Hypothalamus (tissue), 51 donors: Measurements from ENCODE around the gene BTAF1.
"Not testable (repeated sequence)": the region's sequence is repeated elsewhere in the genome, so short reads cannot be mapped to it uniquely, and the experiment has no call there.

ENCODE experiments used
- DNase-seq, 51 donors: peaks; one replicate each; lab custom pipeline; 2025; lab: John Stamatoyannopoulos, UW

BTAF1 gene

DNA sequence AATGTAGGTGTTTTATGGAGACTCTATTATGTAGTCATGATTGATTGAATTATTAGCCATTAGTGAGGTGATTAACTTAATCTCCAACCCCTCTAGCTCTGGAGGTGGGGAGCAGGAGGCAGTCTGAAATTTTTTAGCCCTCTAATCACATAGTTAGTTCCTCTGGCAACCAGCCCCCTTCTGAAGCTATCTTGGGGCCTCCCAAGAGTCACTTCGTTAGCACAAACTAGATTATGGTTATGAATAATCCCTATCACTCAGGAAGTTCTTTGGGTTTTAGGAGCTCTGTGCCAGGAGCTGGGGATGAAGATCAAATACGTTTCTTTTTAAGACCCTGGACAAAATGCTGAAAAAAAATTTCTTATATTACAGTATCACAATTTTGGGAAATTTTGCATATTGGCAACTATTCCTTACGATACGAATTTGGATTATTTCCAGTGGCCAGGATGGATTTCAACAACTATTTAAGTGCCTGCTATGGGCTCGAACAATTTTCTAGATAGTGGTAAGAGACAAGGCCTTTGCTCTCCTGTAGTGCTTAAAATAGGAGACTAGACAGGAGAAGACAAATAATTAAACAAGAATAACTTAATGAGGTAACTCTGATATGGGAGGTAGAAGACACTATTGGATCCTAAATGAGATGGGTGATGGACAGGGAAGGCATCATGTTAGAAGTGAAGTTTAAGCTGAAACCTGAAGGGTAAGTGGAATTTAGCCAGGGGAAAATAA lies 52.9 kb downstream of the BTAF1 start:
- no peak for DNase-seq

DNA sequence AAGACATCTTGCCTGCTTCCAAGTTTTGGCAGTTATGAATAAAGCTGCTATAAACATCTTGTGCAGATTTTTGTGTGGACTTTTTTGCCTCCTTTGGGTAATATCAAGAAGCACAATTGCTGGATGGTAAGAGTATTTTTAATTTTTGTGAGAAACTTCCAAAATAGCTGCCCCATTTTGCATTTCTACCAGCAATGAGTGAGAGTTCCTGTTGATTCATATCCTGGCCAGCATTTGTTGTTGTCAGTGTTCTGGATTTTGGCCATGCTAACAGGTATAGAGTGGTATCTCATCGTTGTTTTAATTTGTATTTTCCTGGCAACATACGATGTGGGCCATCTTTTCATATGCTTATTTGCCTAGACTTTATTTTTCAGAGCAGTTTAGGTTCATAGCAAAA lies 53.9 kb downstream of the BTAF1 start:
- DNase-seq = no peak

DNA sequence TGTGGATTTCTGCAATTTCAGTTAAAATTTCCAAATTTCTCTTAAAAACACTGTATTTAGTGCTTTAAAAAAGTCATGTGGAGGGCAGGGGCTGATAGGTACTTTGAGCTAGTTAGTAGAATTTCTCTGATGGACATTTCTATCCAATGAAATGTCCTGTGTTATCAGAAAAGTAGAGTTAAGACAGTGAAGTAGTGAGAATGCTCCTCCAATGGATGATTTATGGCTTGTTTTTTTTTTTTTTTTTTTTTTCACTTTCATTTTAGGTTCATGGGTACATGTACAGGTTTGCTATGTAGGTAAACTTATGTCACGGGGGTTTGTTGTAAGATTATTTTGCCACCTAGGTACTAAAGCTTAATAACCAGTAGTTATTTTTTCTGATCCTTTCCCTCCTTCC lies 55.0 kb downstream of the BTAF1 start:
- DNase-seq = no peak

DNA sequence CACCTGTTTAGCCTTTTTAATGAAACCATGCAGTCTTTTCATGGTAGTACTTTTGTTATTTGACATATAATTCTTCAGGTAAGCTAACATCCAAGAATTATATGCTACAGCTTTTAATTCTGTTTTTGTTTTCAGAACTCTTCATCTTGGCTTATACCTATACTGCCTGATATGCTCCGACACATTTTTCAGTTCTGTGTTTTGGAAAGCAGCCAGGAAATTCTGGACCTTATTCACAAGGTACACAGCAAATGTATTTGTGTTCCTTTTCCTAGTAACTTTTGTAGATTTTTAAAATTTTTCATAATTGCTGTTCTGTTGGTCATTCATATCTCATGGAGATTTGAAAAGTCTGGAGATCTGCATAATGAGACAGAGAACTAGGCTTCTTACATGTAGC lies 56.7 kb downstream of the BTAF1 start:
- DNase-seq = no peak

DNA sequence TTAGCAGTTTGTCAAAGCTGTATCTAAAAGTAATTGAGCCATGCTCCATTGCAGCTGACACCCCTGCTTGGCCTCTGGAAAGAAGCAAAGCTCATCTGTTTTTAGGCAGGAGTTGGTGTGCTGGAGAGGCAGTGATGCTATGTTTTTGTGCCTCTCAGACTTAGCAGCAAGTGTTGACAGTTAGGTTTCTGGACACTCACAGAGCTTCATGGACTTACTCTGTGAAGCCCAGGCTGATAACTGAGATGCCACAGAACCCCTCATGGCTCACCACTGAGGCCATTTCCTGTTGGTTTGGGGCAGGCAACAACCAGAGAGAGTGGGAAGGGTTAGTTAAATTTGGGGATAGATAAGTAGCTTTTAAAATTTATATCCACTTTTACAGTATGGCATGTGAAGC lies 59.8 kb downstream of the BTAF1 start:
- no peak for DNase-seq

DNA sequence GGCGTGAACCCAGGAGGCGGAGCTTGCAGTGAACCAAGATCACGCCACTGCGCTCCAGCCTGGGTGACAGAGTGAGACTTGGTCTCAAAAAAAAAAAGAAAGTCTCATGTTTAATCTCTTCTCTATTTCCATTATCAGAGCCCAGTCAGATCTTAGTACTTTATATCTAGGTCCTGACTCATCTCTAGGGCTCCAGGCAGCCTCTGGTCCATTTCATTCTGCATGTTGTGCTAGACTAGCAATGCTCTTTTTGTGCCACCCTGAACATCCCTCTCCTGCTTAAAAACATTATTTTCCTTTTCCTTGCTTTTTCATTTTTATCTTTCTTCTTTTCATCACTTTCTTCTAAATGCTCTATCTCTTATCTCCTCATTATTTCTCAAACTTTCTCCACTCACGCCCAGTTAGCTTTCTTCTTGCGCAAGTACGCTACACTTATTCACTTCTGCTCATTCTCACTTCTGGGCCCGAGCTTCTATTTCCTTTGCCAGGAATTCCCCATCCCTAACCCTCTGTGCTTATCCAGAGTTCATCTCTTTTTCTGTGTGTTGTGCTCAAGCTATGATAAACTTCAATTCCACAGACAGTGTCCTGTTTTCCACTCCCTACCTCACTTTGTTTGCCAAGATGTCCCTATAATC lies 63.9 kb downstream of the BTAF1 start:
- no peak for DNase-seq

DNA sequence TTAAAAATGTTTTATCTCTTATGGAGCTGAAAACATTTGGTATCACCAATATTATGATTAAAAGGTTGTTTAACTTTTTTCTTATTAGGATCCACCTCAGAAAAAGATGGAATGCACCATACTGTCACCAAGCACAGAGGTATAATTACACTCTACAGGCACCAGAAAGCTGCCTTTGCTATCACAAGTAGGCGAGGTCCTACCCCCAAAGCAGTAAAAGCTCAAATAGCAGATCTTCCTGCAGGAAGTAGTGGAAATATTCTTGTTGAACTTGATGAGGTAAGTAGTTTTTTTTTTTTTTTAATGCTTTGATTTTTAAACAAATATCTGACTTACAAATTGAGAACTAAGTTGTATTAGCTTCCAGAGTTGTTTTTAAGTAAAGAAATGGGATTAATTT lies 68.5 kb downstream of the BTAF1 start:
- DNase-seq = no peak

DNA sequence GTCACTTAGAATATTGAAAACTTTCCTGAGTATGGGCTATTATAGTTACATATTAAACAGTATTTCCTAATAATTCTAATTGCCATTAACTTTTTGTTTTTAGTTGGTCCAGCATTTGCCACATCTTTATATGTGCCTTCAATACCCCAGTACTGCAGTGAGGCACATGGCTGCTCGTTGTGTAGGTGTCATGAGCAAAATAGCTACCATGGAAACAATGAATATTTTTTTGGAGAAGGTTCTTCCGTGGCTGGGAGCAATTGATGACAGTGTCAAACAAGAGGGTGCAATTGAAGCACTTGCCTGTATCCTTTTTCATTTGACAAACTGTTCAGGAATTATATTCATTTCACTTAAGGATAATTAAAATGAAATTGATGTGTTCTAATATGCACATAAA lies 72.7 kb downstream of the BTAF1 start:
- no peak for DNase-seq

DNA sequence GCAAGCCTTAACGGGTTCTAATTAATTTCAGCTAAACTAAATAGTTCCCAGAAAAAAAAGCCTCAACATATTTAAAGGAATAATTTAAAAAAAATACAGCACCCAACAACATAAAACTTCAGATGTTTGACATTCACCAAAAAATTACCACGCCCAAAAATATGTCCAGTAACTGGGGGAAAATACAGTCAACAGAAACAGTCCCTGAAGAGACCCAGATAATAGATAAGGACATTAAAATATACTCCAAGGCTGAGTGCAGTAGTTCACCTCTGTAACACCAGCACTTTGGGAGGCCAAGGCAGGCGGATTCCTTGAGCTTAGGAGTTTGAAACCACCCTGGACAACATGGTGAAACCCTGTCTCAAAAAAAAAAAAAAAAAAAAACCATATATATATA lies 78.0 kb downstream of the BTAF1 start:
- DNase-seq = no peak

DNA sequence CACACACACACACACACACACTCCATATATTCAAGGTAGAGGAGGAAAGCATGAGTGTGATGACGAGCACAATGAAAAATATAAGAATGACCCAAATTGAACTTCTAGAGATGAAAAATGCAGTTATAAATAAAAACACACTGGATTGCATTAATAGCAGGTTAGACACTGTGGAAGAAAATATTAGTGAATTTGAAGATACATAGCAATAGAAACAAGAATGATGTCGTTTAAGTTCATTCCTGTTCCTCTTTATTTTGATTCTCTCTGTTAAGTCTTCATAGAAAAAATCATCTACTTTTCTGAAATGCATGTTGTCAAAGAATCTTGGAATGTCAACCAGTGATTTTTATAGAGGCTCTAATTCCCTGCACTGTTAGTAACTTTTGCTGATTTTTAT lies 78.4 kb downstream of the BTAF1 start:
- DNase-seq = no peak

DNA sequence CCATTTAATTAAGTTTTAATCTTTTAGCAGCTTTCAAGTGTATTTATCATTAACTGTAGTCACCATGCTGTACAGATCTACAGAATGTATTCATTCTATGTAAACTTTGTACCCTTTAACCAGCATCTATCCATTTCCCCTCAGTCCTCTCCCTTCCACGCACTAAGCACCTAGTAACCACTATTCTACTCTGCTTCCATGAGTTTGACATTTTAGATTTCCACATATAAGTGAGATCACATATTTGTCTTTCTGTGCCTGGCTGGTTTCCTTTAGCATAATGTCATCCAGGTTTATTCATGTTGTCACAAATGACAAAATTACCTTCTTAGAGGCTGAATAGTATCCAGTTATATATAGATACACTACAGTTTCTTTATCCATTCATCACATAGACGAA lies 79.7 kb downstream of the BTAF1 start:
- DNase-seq = no peak

DNA sequence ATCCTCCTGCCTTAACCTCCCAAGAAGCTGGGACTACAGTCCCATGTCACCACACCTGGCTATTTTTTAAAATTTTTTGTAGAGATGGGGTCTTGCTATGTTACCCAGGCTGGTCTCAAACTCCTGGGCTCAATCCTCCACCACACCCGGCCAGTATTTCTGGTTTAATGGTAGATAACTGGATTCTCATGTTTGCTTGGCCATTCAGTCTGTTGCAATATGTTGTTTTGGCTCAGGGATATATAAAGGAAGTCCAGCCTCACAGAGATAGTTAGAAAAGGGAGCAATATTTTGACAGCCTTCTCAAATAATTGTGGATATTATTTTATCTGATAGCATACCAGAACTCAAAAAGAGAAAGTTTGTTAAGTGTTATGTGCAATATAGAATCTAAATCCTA lies 82.4 kb downstream of the BTAF1 start:
- no peak for DNase-seq

DNA sequence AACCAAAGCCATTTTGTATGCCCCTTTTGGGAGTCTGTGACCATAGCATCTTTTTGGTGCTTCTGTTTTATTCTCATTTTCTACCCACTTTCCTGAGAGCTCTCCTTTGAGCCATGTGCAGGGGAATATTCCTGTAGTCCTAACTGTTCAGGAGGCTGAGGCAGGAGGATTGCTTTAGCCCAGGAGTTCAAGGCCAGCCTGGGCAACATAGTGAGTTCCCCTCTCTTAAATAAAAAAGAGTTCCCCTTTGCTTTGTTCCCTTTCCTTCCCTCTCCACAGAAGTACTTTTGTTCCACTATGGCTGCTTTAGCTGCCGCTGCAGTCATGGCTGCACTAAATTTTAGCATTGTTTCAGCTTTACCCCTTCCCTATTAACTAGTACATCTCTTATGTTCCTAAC lies 85.9 kb downstream of the BTAF1 start:
- DNase-seq = no peak

DNA sequence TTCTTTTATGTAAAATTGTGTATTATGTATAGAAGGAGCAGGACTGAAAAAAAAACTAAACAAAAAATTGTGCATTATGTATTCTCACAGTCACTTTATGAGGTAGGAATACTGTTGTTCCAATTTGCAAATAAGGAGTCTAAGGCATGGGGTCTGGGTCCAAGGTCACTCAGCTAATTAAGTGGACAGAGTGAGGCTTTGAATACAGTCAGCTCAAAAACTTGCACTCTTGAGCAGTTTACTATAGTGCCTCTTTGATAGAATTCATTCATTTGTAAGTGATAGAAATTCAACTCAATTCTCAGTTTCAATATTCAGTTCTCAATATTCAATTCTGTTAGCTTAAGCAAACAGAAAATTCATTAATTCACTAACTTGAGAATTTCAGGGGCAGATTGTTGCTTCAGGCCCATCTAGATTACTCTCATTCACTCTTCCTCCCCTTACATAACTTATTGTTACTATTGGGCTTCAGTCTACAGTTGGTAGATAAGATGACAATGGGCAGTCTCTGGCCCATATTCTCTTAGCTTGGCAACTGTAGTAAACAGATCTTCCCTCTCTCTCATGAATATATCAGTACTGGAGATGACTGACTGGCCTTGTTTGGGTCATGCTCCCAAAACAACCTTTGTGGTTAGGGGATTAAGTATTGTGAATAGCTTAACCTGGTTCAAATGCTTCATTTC lies 86.6 kb downstream of the BTAF1 start:
- no peak for DNase-seq

DNA sequence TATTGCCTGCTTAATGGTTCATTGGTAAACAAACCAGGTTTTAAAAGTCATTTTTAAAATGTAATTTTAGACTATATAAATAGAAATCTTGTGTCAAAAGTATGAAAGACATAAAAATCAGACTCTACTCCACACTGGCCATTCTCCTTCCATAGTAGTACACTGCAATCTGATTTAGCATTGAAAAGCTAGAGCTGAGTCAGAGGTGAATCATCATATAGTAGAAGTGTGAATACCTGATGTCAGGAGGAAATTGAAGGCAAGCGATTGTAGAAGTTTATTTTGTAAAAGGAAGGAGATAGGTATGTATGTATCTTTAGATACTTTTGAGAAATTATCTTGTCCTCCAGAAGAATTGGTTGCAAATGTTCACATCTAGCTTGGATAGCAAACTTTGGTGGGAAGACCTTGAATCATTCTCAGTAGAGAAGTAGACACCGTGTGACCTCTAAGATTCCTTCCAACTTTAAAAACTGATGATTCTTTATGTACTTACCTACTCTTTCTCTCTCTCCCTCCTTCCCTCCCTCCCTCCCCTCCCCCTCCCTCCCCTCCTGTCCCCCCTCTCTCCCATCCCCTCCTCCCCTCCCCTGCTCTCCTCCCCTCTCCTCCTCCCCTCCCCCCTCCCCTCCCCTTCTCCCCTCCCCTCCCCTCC lies 88.1 kb downstream of the BTAF1 start:
- DNase-seq = no peak

DNA sequence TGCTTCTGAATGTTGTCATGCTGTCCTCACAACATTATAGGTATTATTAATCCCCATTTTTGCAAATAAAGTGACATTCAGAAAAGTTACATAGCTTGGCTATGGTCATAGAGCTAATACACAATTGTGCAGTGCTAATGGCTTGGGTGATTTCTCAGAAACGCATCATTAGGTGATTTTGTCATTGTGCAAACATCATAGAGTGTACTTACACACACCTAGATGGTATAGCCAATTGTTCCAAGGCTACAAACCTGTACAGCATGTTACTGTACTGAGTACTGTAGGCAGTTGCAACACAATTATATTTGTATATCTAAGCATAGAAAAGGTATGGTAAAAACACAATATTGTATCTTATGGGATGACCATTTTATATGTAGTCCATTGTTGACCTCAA lies 91.0 kb downstream of the BTAF1 start:
- DNase-seq = no peak

DNA sequence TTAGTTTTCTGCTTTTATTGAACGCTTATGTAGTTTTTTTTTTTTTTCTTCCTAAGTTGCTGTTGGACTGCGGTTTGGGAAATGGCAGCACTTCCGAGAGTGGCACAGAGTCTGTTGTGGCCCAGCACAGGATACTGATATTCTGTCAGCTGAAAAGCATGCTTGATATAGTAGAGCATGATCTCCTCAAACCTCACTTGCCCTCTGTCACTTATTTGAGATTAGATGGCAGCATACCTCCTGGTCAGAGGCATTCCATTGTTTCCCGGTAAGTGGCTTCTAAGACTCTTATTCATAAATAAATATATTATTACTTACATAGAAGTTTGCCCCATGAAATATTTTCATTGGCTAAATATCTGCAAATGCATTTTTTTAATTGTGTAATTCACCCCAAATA lies 101.1 kb downstream of the BTAF1 start:
- DNase-seq = no peak

DNA sequence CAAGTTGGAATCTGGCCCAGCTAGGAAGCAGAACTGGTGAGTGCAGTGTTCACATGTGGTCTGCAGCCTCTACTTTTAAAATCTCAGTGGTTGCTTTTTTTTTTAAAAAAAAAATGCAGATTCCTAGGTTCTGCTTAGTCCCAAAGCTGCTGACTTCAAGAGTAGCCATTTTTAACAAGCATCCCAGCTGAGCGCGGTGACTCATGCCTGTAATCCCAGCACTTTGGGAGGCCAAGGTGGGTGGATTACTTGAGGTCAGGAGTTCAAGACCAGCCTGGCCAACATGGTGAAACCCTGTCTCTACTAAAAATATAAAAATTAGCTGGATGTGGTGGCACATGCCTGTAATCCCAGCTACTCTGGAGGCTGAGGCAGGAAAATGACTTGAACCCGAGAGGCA lies 101.8 kb downstream of the BTAF1 start:
- DNase-seq = not testable (repeated sequence)

DNA sequence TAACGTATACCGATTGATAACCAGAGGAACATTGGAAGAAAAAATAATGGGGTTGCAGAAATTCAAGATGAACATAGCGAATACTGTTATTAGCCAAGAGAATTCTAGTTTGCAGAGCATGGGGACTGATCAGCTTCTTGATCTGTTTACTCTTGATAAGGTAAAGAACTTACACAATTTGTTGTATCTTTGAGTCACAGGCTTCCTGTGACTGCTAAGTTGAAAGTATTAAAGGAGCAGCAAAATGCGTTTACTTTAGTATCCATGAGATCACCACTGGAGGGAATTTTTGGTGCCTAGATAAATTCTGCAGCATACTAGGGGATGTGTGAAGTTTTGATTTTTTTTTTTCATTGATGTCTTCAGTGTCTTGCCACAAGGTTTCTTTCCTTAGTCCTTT lies 103.6 kb downstream of the BTAF1 start:
- no peak for DNase-seq

DNA sequence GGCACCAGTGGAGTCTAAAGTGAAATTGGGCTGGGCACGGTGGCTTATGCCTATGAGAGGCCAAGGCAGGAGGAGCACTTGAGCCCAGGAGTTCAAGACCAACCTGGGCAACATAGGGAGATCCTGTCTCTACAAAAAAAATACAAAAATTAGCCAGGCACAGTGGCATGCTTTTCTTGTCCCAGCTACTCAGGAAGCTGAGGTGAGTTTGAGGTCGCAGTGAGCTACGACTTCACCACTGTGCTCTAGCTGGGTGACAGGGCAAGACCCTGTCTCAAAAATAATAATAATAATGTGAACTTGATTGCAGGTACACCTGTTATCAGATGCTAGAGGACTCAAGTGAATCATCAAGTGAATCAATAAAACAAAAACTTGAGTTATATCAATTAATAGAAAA lies 108.0 kb downstream of the BTAF1 start:
- DNase-seq = no peak

DNA sequence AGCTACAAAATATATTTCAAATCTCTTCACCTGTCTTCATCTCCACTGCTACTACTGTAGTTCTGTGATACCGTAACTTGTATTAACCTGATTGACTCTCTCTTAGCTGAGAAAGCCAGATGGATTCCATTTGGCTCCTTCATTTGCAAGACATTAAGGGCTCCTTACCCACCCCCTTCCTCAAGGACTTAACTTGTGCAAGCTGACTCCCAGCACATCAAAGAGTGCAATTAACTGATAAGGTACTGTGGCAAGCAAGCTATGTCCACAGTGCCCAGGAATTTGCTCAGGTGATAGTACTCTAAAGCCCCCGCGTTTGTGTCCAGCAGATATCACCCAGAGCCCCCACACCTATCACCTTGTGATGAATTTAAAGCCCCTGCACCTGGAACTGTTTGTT lies 109.5 kb downstream of the BTAF1 start:
- not testable (repeated sequence) for DNase-seq

DNA sequence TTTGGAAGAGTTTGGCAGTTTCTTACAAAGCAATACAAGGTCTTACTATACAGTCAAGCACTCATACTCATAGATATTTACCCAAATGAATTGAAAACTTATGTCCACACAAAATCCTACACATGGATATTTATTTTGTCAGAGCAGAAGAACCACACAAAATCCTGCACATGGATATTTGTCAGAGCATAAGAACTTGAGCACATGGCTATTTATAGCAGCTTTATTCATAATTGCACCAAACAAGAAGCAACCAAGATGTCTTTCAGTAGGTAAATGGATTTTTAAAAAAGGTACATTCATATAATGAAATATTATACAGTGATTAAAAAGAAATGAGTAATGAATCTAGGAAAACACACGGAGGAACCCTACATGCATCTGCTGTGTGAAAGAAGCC lies 115.4 kb downstream of the BTAF1 start:
- DNase-seq = no peak
